Kidney (tissue), 14 donors: Measurements from ENCODE around the gene SYF2. TPM values are rescaled to one million over a fixed set of nuclear protein-coding genes. Genes with fewer than 3 reads are reported as not detected.
A peak's percentile ranks its signal among the peaks of the same experiment; 100 is the strongest.

Source experiments
- DNase-seq, 5 donors: peaks; one replicate each; pipeline ENCODE4 v3.0.0-alpha.2; 2013 to 2020
- FAIRE-seq: peaks from 2 replicates; lab custom pipeline; 2012; peaks lifted over from hg19 to GRCh38; lab: Jason Lieb, UNC
- H3K27ac ChIP-seq, 2 donors: one replicate each; pipeline ENCODE4 v1.7.0; 2013; ENCODE audit warnings: low read depth in 2 of 2, low read length in 2 of 2, inconsistent platforms in 1 of 2
- H3K27me3 ChIP-seq: one replicate; pipeline ENCODE4 v1.7.1; 2013; ENCODE audit warnings: low read length, inconsistent platforms; ENCODE audit not compliant: control insufficient read depth, insufficient read depth
- H3K36me3 ChIP-seq, 3 donors: one replicate each; pipeline versions ENCODE4 v1.7.0 to v1.7.1; 2013; ENCODE audit warnings: low read length in 3 of 3, control low read depth in 1 of 3, inconsistent platforms in 1 of 3; ENCODE audit not compliant: insufficient read depth in 3 of 3, control insufficient read depth in 2 of 3
- H3K4me1 ChIP-seq, 3 donors: one replicate each; pipeline versions ENCODE4 v1.7.0 to v1.7.1; 2013; ENCODE audit warnings: low read length in 3 of 3, inconsistent platforms in 1 of 3, low read depth in 1 of 3; ENCODE audit not compliant: control insufficient read depth in 2 of 3, insufficient read depth in 2 of 3
- H3K4me3 ChIP-seq, 3 donors: one replicate each; pipeline versions ENCODE4 v1.7.0 to v1.8.1; 2013; ENCODE audit warnings: low read length in 3 of 3, control low read depth in 1 of 3, inconsistent platforms in 1 of 3
- H3K9ac ChIP-seq, 3 donors: one replicate each; pipeline versions ENCODE4 v1.7.0 to v1.7.1; 2013; ENCODE audit warnings: low read length in 3 of 3, control low read depth in 1 of 3, inconsistent platforms in 1 of 3
- H3K9me3 ChIP-seq, 3 donors: one replicate each; pipeline versions ENCODE4 v1.7.0 to v1.7.1; 2013; ENCODE audit warnings: low read length in 3 of 3, control low read depth in 1 of 3, inconsistent platforms in 1 of 3; ENCODE audit not compliant: control insufficient read depth in 2 of 3, insufficient read depth in 1 of 3
- CTCF ChIP-seq: IDR thresholded peaks from 3 replicates; pipeline ENCODE4 v1.5.1; 2012; ENCODE audit warnings: mild to moderate bottlenecking, moderate library complexity, borderline replicate concordance; ENCODE audit not compliant: insufficient read depth; ENCODE audit errors: extremely low read depth
- intact Hi-C: fragments of 100-400 bp; cut with DNase I; formaldehyde crosslinking; loops from one replicate; pipeline ENCODE4 v1.11.1; 2022
- polyA plus RNA-seq: library from polyadenylated mRNA; stranded (reverse); fragments of 350-450 nt; fragmentation: Illumina TruSeq; extraction: RNeasy Lipid Tissue Mini Kit (QIAGEN cat#74804); gene quantifications from one replicate; pipeline ENCODE4 v1.2.3, GENCODE V29; 2014; ENCODE audit warnings: low read depth, low replicate concordance; ENCODE audit not compliant: insufficient read depth
- total RNA-seq: library from RNA; stranded (reverse); fragmentation: NEBNext Ultra II Directional; extraction: Animal tissue kit (Norgen Biotek cat#: 25700); gene quantifications from one replicate; pipeline ENCODE4 v1.2.1, GENCODE V29; 2021
- donor health status: control.
- donor health status: control.
- donor health status: control.
- donor health status: control.
- donor health status: control.
- donor health status: DM: yes; HTN: yes; CAD: no.
- donor health status: Normal renal cell carcinoma (clear cell type).

The SYF2 gene
- total and polyA plus RNA-seq, 2 donors from 2014 or later: 53.8 to 91.5 TPM

GRCh38 chr1:25186161-25187007 is 45.9 kb downstream of the SYF2 start:
- FAIRE-seq (no peak), DNase-seq (no peak)
- H3K4me3 ChIP-seq: no peak overlapping the region
- intact Hi-C loops: no loop called here
- no peak overlapping the region for H3K9ac ChIP-seq
- no peaks in the 10 kb centered on the region for H3K36me3 ChIP-seq
- no peaks in the 10 kb centered on the region for H3K27me3 ChIP-seq
- no peaks in the 10 kb centered on the region for H3K4me1 ChIP-seq
- no peak for TF ChIP-seq CTCF
- H3K9me3 ChIP-seq: no peaks in the 10 kb centered on the region
- H3K27ac ChIP-seq: no peak overlapping the region

- intact Hi-C loops: no loop called here
- DNase-seq: peak in 2 of 5 donors; percentile 58 to 80
- no peak for FAIRE-seq
- no peak overlapping the region for H3K4me3 ChIP-seq
- H3K27ac ChIP-seq: no peak overlapping the region
- H3K9me3 ChIP-seq: no peaks in the 10 kb centered on the region
- no peak overlapping the region for H3K9ac ChIP-seq
- H3K36me3 ChIP-seq: no peaks in the 10 kb centered on the region
- no peaks in the 10 kb centered on the region for H3K27me3 ChIP-seq
- H3K4me1 ChIP-seq: no peaks in the 10 kb centered on the region
- no peak for TF ChIP-seq CTCF
These were observed 46.7 kb downstream of the SYF2 start for GRCh38 chr1:25185409-25186160.

GRCh38 chr1:25184001-25184762 is 48.1 kb downstream of the SYF2 start:
- TF ChIP-seq CTCF: no peak
- no peak for FAIRE-seq

More at GRCh38 chr1:25184001-25184762, 48.1 kb downstream of the SYF2 start:
- DNase-seq: no peak
- Histone ChIP-seq H3K4me1 (no peaks in the 10 kb centered on the region), H3K4me3 (no peak overlapping the region), H3K36me3 (no peaks in the 10 kb centered on the region), H3K9ac (no peak overlapping the region), H3K27me3 (no peaks in the 10 kb centered on the region), H3K27ac (no peak overlapping the region), H3K9me3 (no peaks in the 10 kb centered on the region)
- intact Hi-C loops: no loop called here
